ENCODE data around the gene RHNO1. TPM values are rescaled to one million over a fixed set of nuclear protein-coding genes. Genes with fewer than 3 reads are reported as not detected.

The RHNO1 gene
- total and polyA plus RNA-seq, 2 of the 4 experiments (the other 2 are of a cell fraction): 26.1 to 30.6 TPM

- dilution Hi-C loops (cut with HindIII; ENCODE audit: low sequenced_read_pairs, unreplicated experiment) (no loop called here), in situ Hi-C loops (cut with MboI; ENCODE audit: low sequenced_read_pairs) (no loop called here), intact Hi-C loops (cut with micrococcal nuclease) (no loop called here)
- no TSS peak for BruUV-seq (replicated peaks)
- Histone ChIP-seq H4K8ac (ENCODE audit: low read depth in 2 of 2, low read length in 2 of 2) (no peak overlapping the region), H3K9me1 (ENCODE audit: insufficient read depth, low read length) (peaks cover 10% of the 10 kb centered on the region), H2BK20ac (ENCODE audit: low read depth, low read length) (no peak overlapping the region), H3K14ac (replicated peaks; ENCODE audit: low read depth, low read length) (no peak overlapping the region), H3K18ac (ENCODE audit: low read depth, low read length) (no peak overlapping the region), H3K27ac (ENCODE audit: insufficient read depth, low read length) (no peak overlapping the region), H2AFZ (replicated peaks; ENCODE audit: low read length, poor library complexity) (no peak overlapping the region), H4K20me1 (ENCODE audit: insufficient read depth, low read length) (no peaks in the 10 kb centered on the region), H2AK9ac (replicated peaks; ENCODE audit: low read depth, low read length, poor library complexity) (no peak overlapping the region), H2BK120ac (ENCODE audit: low read depth, low read length) (no peak overlapping the region), H3K36me3 (ENCODE audit: control insufficient read depth, insufficient read depth, low read length) (no peaks in the 10 kb centered on the region; the same call in 1 of the 2 replicates), H3K9me3 (ENCODE audit: control insufficient read depth, insufficient read depth, low read length) (no peaks in the 10 kb centered on the region), H3K4ac (ENCODE audit: low read depth, low read length) (no peak overlapping the region), H3K23ac (ENCODE audit: low read depth, low read length) (no peak overlapping the region), H4K91ac (ENCODE audit: insufficient read depth, low read depth, low read length) (no peak overlapping the region), H3K4me1 (ENCODE audit: control insufficient read depth, insufficient read depth, low read length) (peaks cover 9% of the 10 kb centered on the region), H2AK5ac (ENCODE audit: low read depth, low read length) (no peak overlapping the region), H3K27me3 (ENCODE audit: control insufficient read depth, insufficient read depth, low read length) (no peaks in the 10 kb centered on the region), H3K4me2 (ENCODE audit: low read depth, low read length) (no peak overlapping the region), H3K4me3 (ENCODE audit: insufficient read depth, low read depth, low read length) (no peak overlapping the region), H3K79me1 (ENCODE audit: low read depth in 1 of 2, low read length in 2 of 2) (no peaks in the 10 kb centered on the region), H4K5ac (ENCODE audit: low read depth, low read length) (no peak overlapping the region), H3K56ac (ENCODE audit: extremely low read depth, insufficient read depth, low read length) (no peak overlapping the region), H3K9ac (ENCODE audit: low read depth, low read length) (no peak overlapping the region), H2BK15ac (ENCODE audit: low read depth, low read length) (no peak overlapping the region), H2BK5ac (ENCODE audit: low read depth, low read length, poor library complexity, severe bottlenecking) (no peak overlapping the region)
- no peak for ATAC-seq (ENCODE audit: low read depth)
- CTCF ChIA-PET: interaction anchor here (1.0 kb wide), 1 partner anchor 30 kb away, joined by 3 read pairs; the partner anchor contains the start of gene ITFG2
- WGBS, 2 experiments (ENCODE audit: extremely low coverage in 2 of 2, insufficient read length in 1 of 2): no CpG with 5 or more reads among the region's 5 CpGs
- DNase-seq: no peak
- POLR2A ChIA-PET (ENCODE audit: unreplicated experiment): no interaction called here
- TF ChIP-seq MAFK (IDR thresholded peaks at IDR 0.05; ENCODE audit: low read depth, low read length) (no peak), MAZ (IDR thresholded peaks at IDR 0.05; ENCODE audit: borderline replicate concordance, low read depth, low read length) (no peak), ELK1 (IDR thresholded peaks at IDR 0.05; ENCODE audit: borderline replicate concordance, low read depth, low read length) (no peak), RFX5 (IDR thresholded peaks at IDR 0.05; ENCODE audit: low read depth, low read length) (no peak), BHLHE40 (IDR thresholded peaks at IDR 0.05; ENCODE audit: low read depth, low read length) (no peak), CHD1 (IDR thresholded peaks at IDR 0.05; ENCODE audit: low read depth, low read length) (no peak), FOS (IDR thresholded peaks at IDR 0.05; ENCODE audit: low read depth, low read length) (no peak), SMC3 (IDR thresholded peaks at IDR 0.05; ENCODE audit: low read depth, low read length) (no peak), CEBPB (IDR thresholded peaks at IDR 0.05; ENCODE audit: low read depth, low read length) (no peak), POLR2A (IDR thresholded peaks at IDR 0.05; ENCODE audit: low read depth, low read length) (no peak), RCOR1 (IDR thresholded peaks at IDR 0.05; ENCODE audit: insufficient replicate concordance, low read length) (no peak), MXI1 (IDR thresholded peaks at IDR 0.05; ENCODE audit: borderline replicate concordance, low read depth, low read length) (no peak), NFE2L2 (IDR thresholded peaks at IDR 0.05; ENCODE audit: low read depth, low read length) (no peak), RAD21 (IDR thresholded peaks at IDR 0.05; ENCODE audit: low read length) (no peak)
- TF ChIP-seq, protein P1, sequence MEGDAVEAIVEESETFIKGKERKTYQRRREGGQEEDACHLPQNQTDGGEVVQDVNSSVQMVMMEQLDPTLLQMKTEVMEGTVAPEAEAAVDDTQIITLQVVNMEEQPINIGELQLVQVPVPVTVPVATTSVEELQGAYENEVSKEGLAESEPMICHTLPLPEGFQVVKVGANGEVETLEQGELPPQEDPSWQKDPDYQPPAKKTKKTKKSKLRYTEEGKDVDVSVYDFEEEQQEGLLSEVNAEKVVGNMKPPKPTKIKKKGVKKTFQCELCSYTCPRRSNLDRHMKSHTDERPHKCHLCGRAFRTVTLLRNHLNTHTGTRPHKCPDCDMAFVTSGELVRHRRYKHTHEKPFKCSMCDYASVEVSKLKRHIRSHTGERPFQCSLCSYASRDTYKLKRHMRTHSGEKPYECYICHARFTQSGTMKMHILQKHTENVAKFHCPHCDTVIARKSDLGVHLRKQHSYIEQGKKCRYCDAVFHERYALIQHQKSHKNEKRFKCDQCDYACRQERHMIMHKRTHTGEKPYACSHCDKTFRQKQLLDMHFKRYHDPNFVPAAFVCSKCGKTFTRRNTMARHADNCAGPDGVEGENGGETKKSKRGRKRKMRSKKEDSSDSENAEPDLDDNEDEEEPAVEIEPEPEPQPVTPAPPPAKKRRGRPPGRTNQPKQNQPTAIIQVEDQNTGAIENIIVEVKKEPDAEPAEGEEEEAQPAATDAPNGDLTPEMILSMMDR (conservative IDR thresholded peaks at IDR 0.05; ENCODE audit: low read depth, low read length): no peak
- TF ChIP-seq, protein P2, sequence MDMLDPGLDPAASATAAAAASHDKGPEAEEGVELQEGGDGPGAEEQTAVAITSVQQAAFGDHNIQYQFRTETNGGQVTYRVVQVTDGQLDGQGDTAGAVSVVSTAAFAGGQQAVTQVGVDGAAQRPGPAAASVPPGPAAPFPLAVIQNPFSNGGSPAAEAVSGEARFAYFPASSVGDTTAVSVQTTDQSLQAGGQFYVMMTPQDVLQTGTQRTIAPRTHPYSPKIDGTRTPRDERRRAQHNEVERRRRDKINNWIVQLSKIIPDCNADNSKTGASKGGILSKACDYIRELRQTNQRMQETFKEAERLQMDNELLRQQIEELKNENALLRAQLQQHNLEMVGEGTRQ (IDR thresholded peaks at IDR 0.05; ENCODE audit: low read depth, low read length): no peak
Observed at GRCh38 chr12:2842948-2843347, 34.1 kb upstream of the RHNO1 start.

Measured in IMR-90 (cell line).